ENCODE results near the gene SLC8B1. TPM values are rescaled to one million over a fixed set of nuclear protein-coding genes. Genes with fewer than 3 reads are reported as not detected.

Gene SLC8B1
- total and polyA plus RNA-seq, 2 of the 4 experiments (the other 2 are of a cell fraction) = 4.1 to 10.2 TPM

DNA sequence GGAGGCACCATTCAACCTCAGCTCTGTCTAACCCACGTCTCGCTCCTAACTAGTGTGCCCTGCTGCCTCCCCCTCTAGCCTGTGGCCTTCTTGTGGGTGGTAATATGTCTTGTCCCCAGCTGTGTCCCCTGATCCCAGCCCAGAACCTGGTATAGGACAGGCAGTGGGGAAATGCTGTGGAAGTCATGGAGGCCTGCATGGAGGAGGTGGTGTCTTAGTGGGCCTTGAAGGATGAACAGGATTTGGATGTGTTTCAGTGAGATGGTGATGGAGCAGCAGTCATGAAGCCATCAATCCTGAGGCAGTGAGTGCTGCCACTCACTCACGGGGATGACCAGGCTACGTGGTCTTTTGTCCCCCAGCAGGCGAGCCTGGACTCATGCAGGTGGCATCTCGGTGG, 36.9 kb upstream of the SLC8B1 start:
- Histone ChIP-seq H3K79me1 (ENCODE audit: low read depth in 1 of 2, low read length in 2 of 2) (peaks cover 0 to 15% of the 10 kb centered on the region in 2 experiments; a peak in 2 of 4 replicates), H2AFZ (replicated peaks; ENCODE audit: low read length, poor library complexity) (no peak overlapping the region), H3K56ac (ENCODE audit: extremely low read depth, insufficient read depth, low read length) (no peak overlapping the region), H3K27me3 (ENCODE audit: control insufficient read depth, insufficient read depth, low read length) (no peaks in the 10 kb centered on the region), H3K9me1 (ENCODE audit: insufficient read depth, low read length) (peaks cover 23% of the 10 kb centered on the region), H3K14ac (replicated peaks; ENCODE audit: low read depth, low read length) (no peak overlapping the region), H3K27ac (ENCODE audit: insufficient read depth, low read length) (no peak overlapping the region), H3K9ac (ENCODE audit: low read depth, low read length) (no peak overlapping the region), H2AK5ac (ENCODE audit: low read depth, low read length) (no peak overlapping the region), H3K4me3 (ENCODE audit: insufficient read depth, low read depth, low read length) (no peak overlapping the region), H3K4me1 (ENCODE audit: control insufficient read depth, insufficient read depth, low read length) (no peaks in the 10 kb centered on the region; the same call in 1 of the 2 replicates), H4K5ac (ENCODE audit: low read depth, low read length) (no peak overlapping the region), H2BK20ac (ENCODE audit: low read depth, low read length) (no peak overlapping the region), H2BK5ac (ENCODE audit: low read depth, low read length, poor library complexity, severe bottlenecking) (no peak overlapping the region), H3K18ac (ENCODE audit: low read depth, low read length) (no peak overlapping the region), H3K4ac (ENCODE audit: low read depth, low read length) (no peak overlapping the region), H4K91ac (ENCODE audit: insufficient read depth, low read depth, low read length) (no peak overlapping the region), H3K4me2 (ENCODE audit: low read depth, low read length) (no peak overlapping the region), H3K36me3 (ENCODE audit: control insufficient read depth, insufficient read depth, low read length) (peaks cover 20% of the 10 kb centered on the region), H4K20me1 (ENCODE audit: insufficient read depth, low read length) (peaks cover 5% of the 10 kb centered on the region; the same call in 1 of the 2 replicates), H3K9me3 (ENCODE audit: control insufficient read depth, insufficient read depth, low read length) (no peaks in the 10 kb centered on the region), H3K23ac (ENCODE audit: low read depth, low read length) (no peak overlapping the region), H4K8ac (ENCODE audit: low read depth in 2 of 2, low read length in 2 of 2) (no peak overlapping the region), H2AK9ac (replicated peaks; ENCODE audit: low read depth, low read length, poor library complexity) (no peak overlapping the region), H2BK120ac (ENCODE audit: low read depth, low read length) (no peak overlapping the region), H2BK15ac (ENCODE audit: low read depth, low read length) (no peak overlapping the region)
- intact Hi-C loops (cut with micrococcal nuclease) (no loop called here), in situ Hi-C loops (cut with MboI; ENCODE audit: low sequenced_read_pairs) (no loop called here), dilution Hi-C loops (cut with HindIII; ENCODE audit: low sequenced_read_pairs, unreplicated experiment) (no loop called here)
- DNase-seq (no peak), ATAC-seq (ENCODE audit: low read depth) (no peak)
- POLR2A ChIA-PET (ENCODE audit: unreplicated experiment) = no interaction called here
- no TSS peak for BruUV-seq (replicated peaks)
- TF ChIP-seq POLR2A (IDR thresholded peaks at IDR 0.05; ENCODE audit: low read depth, low read length) (no peak), NFE2L2 (IDR thresholded peaks at IDR 0.05; ENCODE audit: low read depth, low read length) (no peak)
- CTCF ChIA-PET = no interaction called here
- WGBS, 2 experiments (ENCODE audit: extremely low coverage in 2 of 2, insufficient read length in 1 of 2) = 96% methylated on average over 4 of the region's 6 CpGs; no CpG with 5 or more reads in 1 of the 2 experiments

Data from IMR-90 (cell line).